G401.6 (cell line): ENCODE measurements around the gene SLC49A3.
A peak's percentile ranks its signal among the peaks of the same experiment; 100 is the strongest.
"Not testable (repeated sequence)": the region's sequence is repeated elsewhere in the genome, so short reads cannot be mapped to it uniquely, and the experiment has no call there.

ENCODE experiments used
- FAIRE-seq: peaks from 2 replicates; lab custom pipeline; 2012; peaks lifted over from hg19 to GRCh38; lab: Jason Lieb, UNC

SLC49A3 gene

GRCh38 chr4:721261-722168, 32.6 kb upstream of the SLC49A3 start:
- no peak for FAIRE-seq

- FAIRE-seq, result no peak
Observed at GRCh38 chr4:720111-720860, 31.3 kb upstream of the SLC49A3 start.

DNA sequence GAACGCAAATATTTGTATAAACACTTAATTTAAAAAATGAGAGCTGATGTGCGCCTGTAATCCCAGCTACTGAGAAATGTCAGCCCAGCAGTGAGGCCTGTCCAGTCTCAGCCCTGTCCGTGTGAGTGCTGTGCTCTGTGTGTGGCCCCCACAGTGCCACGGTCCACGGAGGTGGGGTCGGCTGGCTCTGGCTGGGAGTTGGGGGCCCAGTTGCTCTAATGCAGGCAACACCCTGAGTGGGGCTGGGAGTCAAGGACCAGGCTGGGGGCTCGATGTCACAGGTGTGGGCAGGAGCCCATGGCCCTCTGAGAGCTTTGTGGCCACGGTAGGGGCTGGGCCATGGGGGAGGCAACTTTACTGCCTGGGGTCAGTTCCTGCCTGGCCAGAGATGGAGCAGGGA, 29.5 kb upstream of the SLC49A3 start:
- FAIRE-seq, result no peak

GRCh38 chr4:717601-718320, 28.8 kb upstream of the SLC49A3 start:
- FAIRE-seq, result no peak

GRCh38 chr4:714087-714486, 25.1 kb upstream of the SLC49A3 start:
- no peak for FAIRE-seq

DNA sequence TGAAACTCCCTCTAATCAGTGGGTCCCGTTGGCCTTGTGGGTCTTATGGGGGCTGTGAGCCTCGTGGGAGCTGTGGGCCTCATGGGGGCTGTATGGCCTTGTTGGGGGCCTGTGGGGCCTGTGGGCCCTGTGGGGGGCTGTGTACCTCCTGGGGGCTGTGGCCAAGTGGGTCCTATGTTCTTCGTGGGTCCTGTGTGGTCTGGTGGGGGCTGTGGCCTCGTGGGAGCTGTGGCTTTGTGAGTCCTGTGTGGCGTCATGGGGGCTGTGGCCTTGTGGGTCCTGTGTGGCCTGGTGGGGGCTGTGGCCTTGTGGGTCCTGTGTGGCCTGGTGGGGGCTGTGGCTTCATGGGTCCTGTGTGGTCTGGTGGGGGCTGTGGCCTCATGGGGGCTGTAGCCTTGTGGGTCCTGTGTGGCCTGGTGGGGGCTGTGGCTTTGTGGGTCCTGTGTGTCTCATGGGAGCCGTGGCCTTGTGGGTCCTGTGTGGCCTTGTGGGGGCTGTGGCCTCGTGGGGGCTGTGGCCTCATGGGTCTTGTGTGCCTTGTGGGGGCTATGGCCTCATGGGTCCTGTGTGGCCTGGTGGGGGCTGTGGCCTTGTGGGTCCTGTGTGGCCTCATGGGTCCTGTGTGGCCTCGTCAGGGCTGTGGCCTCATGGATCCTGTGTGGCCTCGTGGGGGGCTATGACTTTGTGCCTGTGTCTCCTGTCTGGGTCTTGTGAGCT, 24.1 kb upstream of the SLC49A3 start:
- FAIRE-seq, result no peak

GRCh38 chr4:712093-712492, 23.1 kb upstream of the SLC49A3 start:
- peak; percentile 69 for FAIRE-seq

DNA sequence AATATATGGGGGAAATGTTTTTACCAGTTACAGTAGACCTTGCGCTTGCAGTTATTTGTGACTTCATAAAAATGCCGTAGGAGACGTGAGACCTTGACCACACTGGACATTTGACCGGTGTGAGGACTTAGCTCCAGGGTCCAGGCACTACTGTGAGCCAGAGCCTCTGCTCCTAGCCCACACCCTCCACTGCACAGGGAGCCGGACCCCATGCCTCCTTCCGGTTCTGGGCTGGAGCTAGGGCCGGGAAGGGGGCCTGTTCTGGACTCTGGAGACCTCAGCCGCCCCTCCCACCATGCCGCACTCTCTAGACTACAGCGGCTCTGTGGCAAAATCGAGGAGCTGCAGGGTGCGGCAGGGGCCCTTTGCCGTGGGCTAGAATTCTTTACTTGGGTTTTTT, 22.0 kb upstream of the SLC49A3 start:
- FAIRE-seq, result no peak

DNA sequence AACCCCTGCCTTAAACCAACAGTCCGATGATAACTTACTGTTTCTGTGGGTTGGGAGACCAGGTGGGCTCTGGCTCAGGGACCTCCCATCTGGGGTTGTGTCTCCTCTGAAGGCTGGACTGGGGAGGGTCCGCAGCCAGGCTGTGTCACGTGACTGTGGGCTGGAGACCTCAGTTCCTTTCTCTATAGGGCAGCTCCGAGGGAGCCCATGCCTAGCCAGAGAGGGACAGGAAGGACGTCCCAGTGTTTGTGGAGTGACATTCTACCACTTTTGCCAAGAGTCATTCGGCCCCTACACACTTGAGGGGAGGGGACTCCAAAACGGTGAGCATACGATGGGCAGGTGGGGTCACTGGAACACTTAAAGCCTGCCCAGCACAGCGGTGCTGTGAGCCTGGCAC, 21.2 kb upstream of the SLC49A3 start:
- no peak for FAIRE-seq

DNA sequence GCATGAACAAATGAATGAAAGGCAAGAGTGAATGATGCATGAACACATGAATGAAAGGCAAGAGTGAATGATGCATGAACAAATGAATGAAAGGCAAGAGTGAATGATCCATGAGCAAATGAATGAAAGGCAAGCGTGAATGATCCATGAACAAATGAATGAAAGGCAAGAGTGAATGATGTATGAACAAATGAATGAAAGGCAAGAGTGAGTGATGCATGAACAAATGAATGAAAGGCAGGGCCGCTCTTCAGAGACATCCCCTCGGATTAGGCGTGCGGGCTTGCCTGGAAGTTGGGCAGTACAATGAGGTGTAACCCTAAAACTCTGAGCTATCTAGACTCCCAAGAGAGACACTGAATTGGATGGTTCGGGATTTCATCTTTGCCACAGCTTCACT, 20.4 kb upstream of the SLC49A3 start:
- no peak for FAIRE-seq

DNA sequence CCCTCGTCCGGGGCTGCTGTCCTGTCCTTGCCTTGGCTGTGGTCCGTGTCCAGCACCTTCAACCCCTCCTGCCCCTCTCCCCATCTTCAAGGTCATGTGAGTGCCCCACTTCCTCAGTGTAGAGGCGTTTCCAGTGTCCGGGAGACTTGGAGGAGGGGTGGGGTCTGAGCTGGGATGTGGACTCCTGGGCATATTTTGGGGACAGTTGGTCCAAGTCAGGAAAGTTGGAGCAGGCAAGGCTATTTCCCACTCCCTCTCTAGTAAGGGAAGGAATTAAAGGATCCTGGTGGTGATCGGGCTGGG, 19.6 kb upstream of the SLC49A3 start:
- no peak for FAIRE-seq

DNA sequence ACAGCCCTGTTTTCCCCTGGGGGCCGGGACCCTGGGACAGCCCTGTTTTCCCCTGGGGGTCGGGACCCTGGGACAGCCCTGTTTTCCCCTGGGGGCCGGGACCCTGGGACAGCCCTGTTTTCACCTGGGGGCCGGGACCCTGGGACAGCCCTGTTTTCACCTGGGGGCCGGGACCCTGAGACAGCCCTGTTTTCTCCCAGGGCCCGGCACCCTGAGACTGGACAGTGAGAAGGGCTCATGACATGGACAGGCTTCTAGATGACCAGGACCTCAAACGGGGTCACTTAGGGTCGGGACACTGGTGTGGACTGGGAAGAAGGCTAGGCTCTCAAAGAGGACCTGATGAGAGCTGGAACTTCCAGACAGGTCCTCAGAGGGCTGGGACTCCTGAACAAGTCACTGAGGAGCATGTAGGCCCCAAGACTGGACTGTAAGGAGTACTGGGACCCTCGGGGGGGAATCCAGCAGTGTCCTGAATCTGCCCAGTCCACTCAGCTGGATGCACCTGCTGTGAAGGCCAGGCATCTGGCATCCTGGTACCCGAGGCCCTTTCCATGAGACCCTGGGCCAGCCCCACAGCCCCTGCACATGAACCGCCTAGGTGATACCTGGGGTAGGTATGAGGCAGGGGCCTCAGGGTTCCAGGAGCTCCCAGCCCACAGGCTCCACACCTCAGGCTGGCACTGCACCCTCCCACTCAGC, 19.1 kb upstream of the SLC49A3 start:
- no peak for FAIRE-seq

DNA sequence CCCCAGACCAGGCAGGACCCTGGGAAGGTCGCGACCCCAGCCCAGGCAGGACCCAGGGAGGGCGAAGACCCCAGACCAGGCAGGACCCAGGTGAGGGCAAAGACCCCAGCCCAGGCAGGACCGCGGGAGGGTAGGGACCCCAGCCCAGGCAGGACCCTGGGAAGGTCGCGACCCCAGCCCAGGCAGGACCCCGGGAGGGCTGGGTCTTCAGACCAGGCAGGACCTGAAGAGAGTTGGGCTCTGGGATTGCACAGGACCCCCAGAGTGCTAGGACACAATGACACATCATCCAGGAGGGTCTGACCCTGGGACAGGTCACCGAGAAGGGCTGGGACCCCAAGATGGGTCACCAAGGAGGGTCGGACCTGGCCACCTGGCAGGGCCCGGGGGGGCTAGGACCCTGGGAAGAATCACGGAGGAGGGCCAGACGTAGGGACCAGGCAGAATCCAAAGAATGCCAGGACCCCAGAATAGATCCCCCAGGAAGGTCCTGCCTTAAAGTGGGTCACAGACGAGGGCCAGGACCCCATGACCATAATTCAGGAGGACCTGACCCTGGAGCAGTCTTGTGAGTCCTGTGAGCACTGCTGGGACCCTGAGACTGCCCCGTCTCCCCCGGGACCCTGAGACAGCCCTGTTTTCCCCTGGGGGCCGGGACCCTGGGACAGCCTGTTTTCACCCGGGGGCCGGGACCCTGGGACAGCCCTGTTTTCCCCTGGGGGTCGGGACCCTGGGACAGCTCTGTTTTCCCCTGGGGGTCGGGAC, 18.1 kb upstream of the SLC49A3 start:
- no peak for FAIRE-seq

- FAIRE-seq, result not testable (repeated sequence)
Observed at GRCh38 chr4:706083-706633, 17.2 kb upstream of the SLC49A3 start.

- FAIRE-seq, result no peak
Observed at GRCh38 chr4:705278-706082, 16.5 kb upstream of the SLC49A3 start, which contains the start of gene PCGF3. Gene PCGF3 (plus strand): TSS chr4:705832. CDS start chr4:733681, 27,849 bp downstream.

- FAIRE-seq, result no peak
Observed at GRCh38 chr4:704971-705277, 16.0 kb upstream of the SLC49A3 start.

- no peak for FAIRE-seq
Observed at GRCh38 chr4:704198-704891, 15.4 kb upstream of the SLC49A3 start.

DNA sequence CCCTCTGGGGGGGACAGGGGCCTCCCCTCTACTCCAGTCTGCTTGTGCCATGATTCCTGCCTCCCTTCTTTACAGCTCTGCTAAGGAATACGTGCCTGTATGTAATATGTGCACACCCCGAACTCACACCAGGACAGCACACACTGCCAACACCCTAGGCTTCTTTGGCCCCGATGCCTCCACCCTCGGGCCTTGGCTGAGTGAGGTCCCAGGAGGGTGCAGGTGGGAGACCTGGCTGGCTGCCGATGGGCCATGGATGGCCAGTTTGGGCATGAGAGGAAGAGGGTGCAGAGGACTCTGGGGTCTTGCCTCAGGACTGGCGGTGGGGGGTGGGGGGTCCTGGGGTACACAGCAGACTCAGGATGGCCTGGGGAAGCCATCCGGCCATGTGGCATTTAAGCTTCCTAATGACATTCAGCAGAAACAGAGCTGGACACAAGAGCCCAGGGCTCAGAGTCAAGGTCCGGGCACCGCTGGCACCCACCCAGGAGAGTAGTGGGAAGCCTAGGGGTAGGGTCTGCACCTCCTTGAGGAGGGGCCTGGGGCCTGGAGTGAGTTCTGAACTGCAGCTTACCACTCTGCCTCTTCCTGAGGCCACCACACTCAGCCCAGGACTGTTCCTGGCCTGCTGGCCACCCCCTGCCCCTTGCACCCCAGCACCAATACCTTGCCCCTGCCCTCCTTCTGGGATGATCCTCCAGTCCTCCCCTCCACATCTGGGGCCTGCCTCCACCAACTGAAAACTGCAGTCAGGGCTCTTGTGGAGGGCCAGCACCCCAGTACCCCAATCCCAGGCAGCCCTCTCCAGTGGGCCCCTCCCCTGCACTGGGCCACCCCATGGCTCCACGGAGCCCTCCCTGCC, 14.6 kb upstream of the SLC49A3 start:
- no peak for FAIRE-seq
